ENCODE data around the gene CACUL1.

CACUL1 gene

DNA sequence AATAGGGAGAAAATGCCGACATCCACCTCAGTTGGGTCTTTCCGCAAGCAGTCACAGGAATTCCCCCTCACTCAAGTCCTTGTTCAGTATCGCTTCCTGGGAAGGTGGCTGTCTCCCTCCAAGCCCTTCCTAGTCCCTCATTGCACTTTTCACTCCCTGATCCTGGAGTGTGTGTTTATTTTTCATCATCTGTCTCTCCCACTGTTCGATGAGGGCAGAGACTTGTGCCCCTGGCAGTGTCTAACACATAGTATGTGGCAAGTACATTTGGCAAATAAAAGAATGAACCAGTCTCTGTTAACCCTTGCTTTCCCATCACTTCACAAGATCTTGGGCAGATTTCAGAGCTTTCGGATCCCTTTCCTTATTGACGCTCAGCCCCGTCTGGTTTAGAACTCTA is 24.0 kb upstream of the CACUL1 start:
- TF ChIP-seq CTCF (IDR thresholded peaks at IDR 0.05; ENCODE audit: low read length, missing control alignments): no peak
- H3K4me3 ChIP-seq (replicated peaks; ENCODE audit: low read depth, low read length): no peak overlapping the region
- DNase-seq (ENCODE audit: low read depth): no peak

DNA sequence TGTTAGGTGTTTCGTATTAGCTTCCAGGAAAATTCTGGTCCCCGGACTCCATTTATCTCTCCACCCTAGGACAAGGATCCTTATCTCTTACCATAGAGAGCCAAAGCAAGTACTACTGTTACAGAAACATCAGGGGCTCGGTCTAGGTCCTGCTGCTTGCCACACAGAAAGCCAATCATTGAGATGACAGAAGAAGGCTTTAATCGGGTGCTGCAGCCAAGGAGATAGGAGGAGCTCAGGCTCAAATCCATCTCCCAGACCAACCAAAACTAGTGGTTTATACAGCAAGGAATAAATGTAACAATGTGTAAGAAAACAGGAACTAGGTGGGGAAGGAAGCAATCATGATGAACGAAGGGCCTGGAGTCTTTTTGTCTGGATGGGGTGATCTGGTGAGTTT is 22.2 kb upstream of the CACUL1 start:
- DNase-seq (ENCODE audit: low read depth): no peak
- H3K4me3 ChIP-seq (replicated peaks; ENCODE audit: low read depth, low read length): no peak overlapping the region
- no peak for TF ChIP-seq CTCF (IDR thresholded peaks at IDR 0.05; ENCODE audit: low read length, missing control alignments)

DNA sequence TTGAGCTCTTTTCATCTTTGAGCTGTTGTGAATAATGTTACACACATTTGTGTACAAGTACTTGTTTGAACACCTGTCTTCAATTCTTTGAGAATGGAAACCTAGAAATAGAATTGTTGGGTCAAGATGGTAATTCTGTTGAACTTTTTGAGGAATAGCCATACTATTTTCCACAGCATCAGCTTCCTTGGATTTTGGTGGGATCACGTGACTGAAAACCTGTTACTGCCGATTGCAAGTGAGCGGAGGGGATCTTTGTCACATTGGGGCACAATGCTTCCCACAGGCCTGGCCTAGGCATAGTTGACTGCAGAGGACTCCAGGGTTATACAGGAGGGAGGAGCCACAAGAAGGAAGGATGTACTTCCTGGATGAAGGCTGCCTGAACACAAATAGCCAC is 21.3 kb upstream of the CACUL1 start:
- no peak for TF ChIP-seq CTCF (IDR thresholded peaks at IDR 0.05; ENCODE audit: low read length, missing control alignments)
- DNase-seq (ENCODE audit: low read depth): no peak
- H3K4me3 ChIP-seq (replicated peaks; ENCODE audit: low read depth, low read length): no peak overlapping the region

DNA sequence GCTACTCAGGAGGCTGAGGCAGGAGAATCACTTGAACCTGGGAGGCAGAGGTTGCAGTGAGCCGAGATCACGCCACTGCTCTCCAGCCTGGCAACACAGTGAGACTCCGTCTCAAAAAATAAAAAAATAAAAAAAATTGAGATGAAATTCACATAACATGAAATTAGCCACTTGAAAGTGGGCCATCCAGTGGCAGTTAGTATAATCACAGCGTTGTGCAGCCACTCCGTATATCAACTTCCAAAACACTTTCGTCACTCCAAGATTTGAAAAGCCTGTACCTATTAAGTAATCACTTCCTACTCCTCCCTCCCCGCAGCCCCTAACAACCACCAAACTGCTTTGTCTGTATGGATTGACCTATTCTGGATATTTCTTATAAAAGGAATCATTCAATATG is 20.7 kb upstream of the CACUL1 start:
- TF ChIP-seq CTCF (IDR thresholded peaks at IDR 0.05; ENCODE audit: low read length, missing control alignments): peak; percentile 22
- DNase-seq (ENCODE audit: low read depth): peak; percentile 21

DNA sequence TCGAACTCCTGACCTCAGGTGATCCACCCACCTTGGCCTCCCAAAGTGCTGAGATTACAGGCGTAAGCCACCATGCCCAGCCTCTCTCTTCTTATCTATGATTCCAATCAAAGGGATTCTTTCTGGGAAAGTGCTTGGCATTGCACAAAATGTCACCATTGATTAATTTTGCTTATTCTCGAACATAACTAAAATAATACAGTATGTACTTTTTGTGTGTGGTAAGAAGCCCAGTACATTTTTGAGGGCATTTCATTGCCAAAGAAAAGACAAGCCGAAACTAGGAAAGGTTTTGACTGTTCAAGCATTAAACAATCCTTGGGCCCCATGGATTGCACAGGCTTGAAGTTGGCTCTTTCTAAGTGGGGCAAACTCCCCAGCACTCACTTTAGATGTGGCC is 18.3 kb upstream of the CACUL1 start:
- DNase-seq (ENCODE audit: low read depth): no peak
- TF ChIP-seq CTCF (IDR thresholded peaks at IDR 0.05; ENCODE audit: low read length, missing control alignments): no peak
- no peak overlapping the region for H3K4me3 ChIP-seq (replicated peaks; ENCODE audit: low read depth, low read length)

More for the DNA sequence above, 20.7 kb upstream of the CACUL1 start:
- no peak overlapping the region for H3K4me3 ChIP-seq (replicated peaks; ENCODE audit: low read depth, low read length)

DNA sequence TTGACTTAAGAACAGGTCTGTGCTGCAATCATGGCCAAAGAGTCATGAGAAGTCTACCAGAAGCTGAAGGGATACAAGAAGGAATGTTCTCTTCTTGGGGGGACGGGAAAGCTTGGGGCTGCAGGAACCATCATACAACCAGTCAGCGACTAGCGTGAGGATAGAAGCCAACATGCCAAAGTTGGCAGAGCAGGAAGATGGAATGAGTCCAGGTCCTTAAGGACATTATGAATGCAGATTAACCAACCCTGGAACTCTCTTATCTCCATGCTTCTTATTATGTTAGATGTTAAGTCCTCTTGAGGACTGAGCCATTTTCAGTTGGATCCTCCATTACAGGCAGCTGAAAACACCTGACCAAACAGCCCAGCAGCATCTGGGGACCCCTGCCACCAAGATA is 17.2 kb upstream of the CACUL1 start:
- no peak for TF ChIP-seq CTCF (IDR thresholded peaks at IDR 0.05; ENCODE audit: low read length, missing control alignments)
- DNase-seq (ENCODE audit: low read depth): no peak
- H3K4me3 ChIP-seq (replicated peaks; ENCODE audit: low read depth, low read length): no peak overlapping the region

GRCh38 chr10:118769898-118770600 is 15.3 kb upstream of the CACUL1 start:
- TF ChIP-seq CTCF (IDR thresholded peaks at IDR 0.05; ENCODE audit: low read length, missing control alignments): no peak
- DNase-seq (ENCODE audit: low read depth): no peak
- no peak overlapping the region for H3K4me3 ChIP-seq (replicated peaks; ENCODE audit: low read depth, low read length)
